UCSD-AML1 (cell line): ENCODE data around the gene DPH3.
"Not testable (repeated sequence)": the region's sequence is repeated elsewhere in the genome, so short reads cannot be mapped to it uniquely, and the experiment has no call there.

ENCODE experiments used
- DNase-seq: peaks from one replicate; lab custom pipeline; 2025; ENCODE audit not compliant: unreplicated experiment; lab: John Stamatoyannopoulos, UW

DPH3 gene

GRCh38 chr3:16264708-16265454 lies at the start of gene DPH3, which contains the start of gene OXNAD1:
TSS of gene DPH3 (minus strand) at chr3:16264943. CDS start at chr3:16264876, 67 bp downstream.
TSS of gene OXNAD1 (plus strand) at chr3:16265212. CDS start at chr3:16270953, 5,741 bp downstream.
- DNase-seq = peak; percentile 99

- no peak for DNase-seq
These were observed 49.3 kb upstream of the DPH3 start for GRCh38 chr3:16313886-16314645.

DNA sequence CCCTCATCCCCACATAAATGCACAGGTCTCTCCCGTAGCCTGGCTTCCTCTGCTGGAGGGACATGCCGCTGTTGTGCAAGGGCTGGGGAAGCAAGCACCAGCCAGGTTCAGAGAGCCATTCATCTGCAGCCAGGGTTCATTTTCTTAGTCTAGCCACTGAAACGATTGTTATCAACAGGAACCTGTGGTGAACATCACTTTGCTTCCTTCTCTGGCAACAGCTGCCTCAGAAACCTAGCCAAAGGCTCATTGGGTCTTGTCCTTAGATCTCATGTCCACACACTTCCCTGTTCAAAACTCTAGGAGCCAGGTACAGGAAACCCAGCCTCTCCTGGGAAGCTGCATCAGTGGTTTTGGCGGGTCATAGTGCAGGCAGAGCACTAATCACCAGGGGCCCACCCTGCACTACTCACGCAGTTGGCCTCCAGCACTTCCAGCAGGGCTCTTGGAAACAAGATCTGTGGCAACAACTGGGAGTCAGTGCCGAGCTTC lies 47.3 kb upstream of the DPH3 start:
- DNase-seq = peak; percentile 62

- not testable (repeated sequence) for DNase-seq
These were observed 45.7 kb upstream of the DPH3 start for GRCh38 chr3:16310486-16310885.

DNA sequence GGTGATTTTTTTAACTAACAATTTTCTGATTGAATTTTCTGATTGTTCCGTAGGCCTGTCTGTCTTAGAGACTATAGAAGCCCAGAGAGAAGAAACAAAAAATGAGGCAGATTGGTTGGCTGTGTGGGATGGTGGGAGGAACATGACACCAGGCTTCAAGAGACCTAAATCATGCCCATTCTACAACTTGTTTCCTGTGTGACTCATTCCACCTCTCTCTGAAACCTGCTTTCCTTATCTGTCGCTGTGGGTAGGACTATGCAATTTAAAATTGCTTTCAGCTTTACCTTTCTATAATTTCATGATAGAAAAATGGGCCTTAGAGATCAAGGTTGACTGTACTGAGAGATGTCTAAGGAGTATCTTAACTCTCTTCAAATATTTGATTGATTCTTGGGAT lies 44.8 kb upstream of the DPH3 start:
- DNase-seq = no peak

GRCh38 chr3:16308727-16309126 lies 44.0 kb upstream of the DPH3 start:
- DNase-seq = no peak

DNA sequence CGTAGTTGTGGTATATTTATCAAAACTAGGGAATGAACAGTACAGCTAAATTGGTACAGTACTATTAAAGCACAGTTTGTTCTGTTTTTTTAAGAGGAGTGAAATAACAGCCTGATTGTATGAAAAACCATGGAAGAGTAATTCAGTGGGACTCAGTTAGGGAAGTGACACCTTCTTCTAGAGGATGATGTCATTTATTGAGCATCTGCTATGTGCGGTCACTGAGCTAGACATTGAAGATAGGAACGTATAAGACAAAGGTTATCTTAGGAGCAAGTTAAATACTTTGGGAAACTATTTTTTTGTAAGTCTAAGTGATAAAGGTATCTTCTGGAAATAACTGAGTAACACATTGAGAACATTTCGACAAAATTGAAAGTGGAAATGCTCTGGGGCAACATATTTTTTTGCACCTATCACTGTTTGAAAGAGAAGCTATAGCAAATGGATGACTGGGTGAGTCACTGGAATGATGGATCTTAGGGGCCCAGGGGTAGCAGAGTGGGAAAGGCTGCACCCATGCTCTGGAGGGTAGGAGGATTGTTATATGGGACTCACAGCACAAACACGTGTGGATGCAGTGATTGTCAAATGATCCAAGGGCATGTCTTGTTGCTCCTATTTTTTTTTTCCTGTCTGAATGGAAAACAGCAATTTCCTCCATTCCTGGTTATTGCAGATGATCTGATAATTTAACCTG lies 43.2 kb upstream of the DPH3 start:
- DNase-seq = no peak

DNA sequence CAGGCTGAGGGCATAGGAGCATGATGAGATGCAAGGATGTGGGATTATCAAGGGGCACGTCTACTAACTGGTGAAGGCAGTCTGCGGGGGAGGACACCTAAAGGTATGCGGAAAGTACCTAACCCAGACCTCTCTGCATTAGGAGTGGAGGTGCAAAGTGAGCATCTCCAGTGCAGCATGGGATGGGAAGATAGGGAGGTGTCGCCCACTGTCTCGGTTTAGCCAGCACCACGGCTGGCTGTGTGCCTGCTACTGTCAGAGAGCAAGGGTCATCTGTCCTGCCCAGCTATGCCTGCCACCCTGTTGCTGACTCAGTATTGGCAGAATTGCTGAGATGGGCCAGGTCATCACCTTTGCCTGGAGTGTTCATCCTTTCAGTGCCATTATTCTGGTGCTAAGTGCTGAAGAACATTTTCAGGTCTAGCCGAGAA lies 40.4 kb upstream of the DPH3 start:
- no peak for DNase-seq

GRCh38 chr3:16304061-16305010 lies 39.6 kb upstream of the DPH3 start:
- DNase-seq = no peak

DNA sequence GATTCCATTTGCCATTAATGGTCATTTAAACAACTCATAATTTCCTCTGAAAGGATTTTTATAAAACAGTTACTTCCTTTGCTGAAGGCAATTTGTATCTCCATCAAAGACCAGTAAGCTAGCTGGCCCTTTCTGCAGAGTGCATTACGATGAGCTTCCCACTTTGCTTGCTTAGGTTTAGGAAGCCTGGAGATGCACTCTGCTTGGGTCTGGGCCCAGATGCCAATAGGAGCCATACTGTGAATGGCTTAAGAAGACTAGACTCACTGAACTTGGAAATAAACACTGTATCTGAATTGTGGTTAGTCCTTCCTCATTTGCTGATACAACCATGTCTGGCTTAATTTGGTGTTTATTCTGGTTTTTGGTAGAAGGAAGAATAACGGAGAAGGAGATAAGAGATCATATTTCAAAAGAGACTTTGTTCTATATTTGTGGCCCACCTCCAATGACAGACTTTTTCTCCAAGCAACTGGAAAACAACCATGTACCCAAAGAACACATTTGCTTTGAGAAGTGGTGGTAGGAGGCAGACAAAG lies 38.4 kb upstream of the DPH3 start:
- no peak for DNase-seq

DNA sequence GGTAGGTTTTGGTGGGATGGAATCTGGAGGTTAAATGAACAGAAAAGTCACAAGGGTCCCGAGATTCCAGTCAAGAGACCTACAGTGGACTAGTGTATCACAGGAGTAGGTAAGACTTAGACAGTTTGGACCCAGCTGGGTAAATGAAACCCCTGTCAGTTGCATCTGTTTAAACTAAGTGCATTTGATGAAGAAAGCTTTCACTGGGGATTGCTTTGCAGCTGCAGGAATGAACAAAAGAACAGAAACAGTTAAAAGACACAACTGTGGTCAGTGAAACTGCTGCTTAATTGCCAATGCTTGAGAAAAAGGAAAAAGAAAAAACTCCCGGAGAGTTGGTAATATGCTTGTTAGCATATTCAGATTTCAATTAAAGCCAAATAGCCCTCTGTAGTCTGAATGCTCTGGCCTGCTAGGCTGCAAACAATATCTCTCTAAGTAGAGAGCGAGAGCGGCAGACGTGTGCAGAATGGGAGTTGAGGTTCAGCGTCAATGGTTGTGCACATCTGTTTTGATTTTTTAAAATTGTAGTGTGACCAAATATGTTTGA lies 37.4 kb upstream of the DPH3 start:
- no peak for DNase-seq

DNA sequence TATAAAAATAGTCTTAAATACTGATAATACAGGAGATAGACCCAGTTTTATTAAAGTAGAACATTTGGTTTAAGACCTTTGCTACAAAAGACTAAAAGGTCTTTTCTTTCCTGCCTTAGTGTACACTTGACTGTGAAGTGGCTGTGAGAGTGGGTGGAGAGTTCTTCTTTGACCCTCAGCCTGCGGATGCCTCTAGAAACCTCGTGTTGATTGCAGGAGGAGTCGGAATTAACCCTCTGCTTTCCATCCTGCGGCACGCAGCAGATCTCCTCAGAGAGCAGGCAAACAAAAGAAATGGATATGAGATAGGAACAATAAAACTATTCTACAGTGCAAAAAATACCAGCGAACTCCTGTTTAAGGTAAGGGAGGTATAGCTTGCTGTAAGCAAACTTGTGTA lies 36.8 kb upstream of the DPH3 start:
- no peak for DNase-seq

GRCh38 chr3:16300881-16301359 lies 36.2 kb upstream of the DPH3 start:
- DNase-seq = peak; percentile 58

DNA sequence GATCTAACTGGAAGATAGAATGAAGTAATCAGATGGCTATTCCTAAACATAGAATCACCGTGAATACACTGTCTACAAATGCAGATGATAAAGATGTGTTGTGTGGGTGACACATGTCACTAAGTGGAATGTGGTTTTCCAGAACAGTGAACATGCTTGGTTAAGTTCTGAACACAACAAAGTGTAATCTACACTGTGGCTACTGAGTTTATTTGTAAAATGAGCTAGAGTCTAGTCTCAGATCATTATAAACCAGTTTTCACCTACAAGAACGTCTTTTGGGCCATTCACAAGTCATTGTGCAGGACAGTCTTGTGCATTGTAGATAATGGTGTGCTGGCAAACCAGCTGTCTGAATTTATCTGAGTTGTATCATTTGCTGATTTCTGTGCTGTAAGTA lies 35.6 kb upstream of the DPH3 start:
- DNase-seq = no peak

DNA sequence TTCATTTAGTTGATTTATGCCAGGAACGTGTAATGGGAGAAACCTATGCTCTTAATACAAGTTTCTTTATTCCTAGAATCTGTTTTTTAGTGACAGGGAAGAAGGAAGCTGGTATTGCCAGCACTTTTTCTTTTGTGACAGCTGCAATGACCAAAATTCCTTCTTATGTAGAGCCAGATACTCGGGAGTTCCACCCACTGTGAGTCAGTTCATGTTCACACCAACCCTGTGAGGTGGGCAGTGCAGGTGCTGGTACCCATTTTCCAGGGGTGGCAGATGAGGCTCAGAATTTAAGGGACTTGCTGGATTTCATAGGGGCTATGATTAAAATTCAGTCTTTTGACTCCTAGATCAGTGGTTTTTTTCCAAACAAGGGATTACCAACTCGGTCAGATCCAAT lies 35.0 kb upstream of the DPH3 start:
- DNase-seq = no peak

DNA sequence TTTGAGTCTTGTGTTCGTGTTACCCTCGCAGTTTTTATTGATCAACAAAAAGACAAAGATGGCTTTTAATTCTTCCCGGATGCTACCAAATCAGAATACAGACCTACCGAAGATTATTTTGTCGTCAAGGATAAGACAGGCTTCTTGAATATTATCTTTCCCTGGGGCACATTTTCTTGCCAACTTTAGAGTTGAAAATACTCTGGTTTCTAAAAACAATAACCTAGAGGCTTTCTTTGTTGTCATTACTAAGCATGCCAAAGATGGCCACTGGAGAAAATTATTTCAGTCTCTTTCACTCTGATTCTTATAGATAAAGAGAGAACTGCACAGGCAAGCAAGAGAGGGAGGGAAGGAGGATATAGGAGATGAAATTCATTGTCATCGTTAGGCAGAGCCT lies 34.1 kb upstream of the DPH3 start:
- DNase-seq = no peak

GRCh38 chr3:16297997-16298885 lies 33.5 kb upstream of the DPH3 start:
- no peak for DNase-seq

DNA sequence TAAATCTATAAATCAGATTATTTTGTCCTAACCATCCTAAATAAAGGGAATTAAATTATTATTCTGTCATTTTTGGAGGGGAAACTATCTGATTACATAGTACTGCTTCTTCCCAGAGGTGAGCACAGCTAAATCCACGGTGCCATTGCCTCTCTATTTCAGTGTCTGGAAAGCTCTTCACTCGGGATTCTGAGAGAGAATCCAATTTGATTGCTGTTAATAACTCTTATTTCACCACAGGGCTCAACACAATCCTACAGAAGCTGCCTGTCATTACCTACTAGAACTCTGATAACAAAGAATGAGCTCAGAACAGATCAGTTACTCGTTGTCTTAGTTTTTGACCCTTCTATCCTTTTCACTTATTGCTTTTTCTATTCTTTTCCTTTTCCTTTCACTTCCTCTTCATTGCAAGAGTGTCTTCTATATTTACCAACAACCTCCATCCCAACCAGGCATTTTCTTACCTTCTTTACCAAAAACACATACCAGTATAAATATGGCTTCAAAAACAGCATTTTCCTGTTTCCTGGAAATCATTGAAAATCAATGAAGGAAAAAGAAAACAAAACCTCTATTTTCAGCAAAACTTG lies 30.7 kb upstream of the DPH3 start:
- DNase-seq = no peak
